ENCODE results near the gene SEMG2. TPM values are rescaled to one million over a fixed set of nuclear protein-coding genes. Genes with fewer than 3 reads are reported as not detected.

The SEMG2 gene
- total RNA-seq, 4 donors from 2014 or later, result not detected

- intact Hi-C loops (cut with DNase I; ENCODE audit: low total_unique reads), result no loop called here
- Histone ChIP-seq H3K27ac (no peak overlapping the region), H3K9me3 (no peaks in the 10 kb centered on the region), H3K27me3 (peaks cover 0 to 8% of the 10 kb centered on the region in 2 donors), H3K4me1 (no peaks in the 10 kb centered on the region), H3K4me3 (no peak overlapping the region), H3K36me3 (no peaks in the 10 kb centered on the region)
- no peak for DNase-seq
- TF ChIP-seq CTCF (IDR thresholded peaks at IDR 0.05) (no peak), POLR2A (IDR thresholded peaks at IDR 0.05) (no peak)
These were observed 24.9 kb downstream of the SEMG2 start for GRCh38 chr20:45246109-45246508.

- no peaks in the 10 kb centered on the region for H3K36me3 ChIP-seq
- no peaks in the 10 kb centered on the region for H3K4me1 ChIP-seq
- no peak for DNase-seq
- H3K4me3 ChIP-seq, result no peak overlapping the region
- TF ChIP-seq CTCF (IDR thresholded peaks at IDR 0.05) (no peak), POLR2A (IDR thresholded peaks at IDR 0.05) (no peak)
- peaks cover 0 to 8% of the 10 kb centered on the region in 2 donors for H3K27me3 ChIP-seq
- no peaks in the 10 kb centered on the region for H3K9me3 ChIP-seq
- H3K27ac ChIP-seq, result no peak overlapping the region
- intact Hi-C loops (cut with DNase I; ENCODE audit: low total_unique reads), result no loop called here
These were observed 26.7 kb downstream of the SEMG2 start for GRCh38 chr20:45247865-45248264.

- Histone ChIP-seq H3K27ac (no peak overlapping the region), H3K9me3 (no peaks in the 10 kb centered on the region), H3K4me1 (no peaks in the 10 kb centered on the region), H3K4me3 (no peak overlapping the region), H3K36me3 (no peaks in the 10 kb centered on the region), H3K27me3 (peaks cover 0 to 8% of the 10 kb centered on the region in 2 donors)
- DNase-seq, result no peak
- TF ChIP-seq CTCF (IDR thresholded peaks at IDR 0.05) (no peak), POLR2A (IDR thresholded peaks at IDR 0.05) (no peak)
- intact Hi-C loops (cut with DNase I; ENCODE audit: low total_unique reads), result no loop called here
These were observed 27.4 kb downstream of the SEMG2 start for GRCh38 chr20:45248609-45249008.

GRCh38 chr20:45251884-45252560, 30.8 kb downstream of the SEMG2 start:
- DNase-seq, result no peak
- TF ChIP-seq POLR2A (IDR thresholded peaks at IDR 0.05) (no peak), CTCF (IDR thresholded peaks at IDR 0.05) (no peak)
- no peaks in the 10 kb centered on the region for H3K9me3 ChIP-seq
- intact Hi-C loops (cut with DNase I; ENCODE audit: low total_unique reads), result no loop called here
- H3K27me3 ChIP-seq, result no peaks in the 10 kb centered on the region
- H3K27ac ChIP-seq, result no peak overlapping the region
- H3K4me1 ChIP-seq, result no peaks in the 10 kb centered on the region
- H3K36me3 ChIP-seq, result no peaks in the 10 kb centered on the region
- H3K4me3 ChIP-seq, result no peak overlapping the region

- Histone ChIP-seq H3K4me3 (no peak overlapping the region), H3K27me3 (no peaks in the 10 kb centered on the region), H3K4me1 (no peaks in the 10 kb centered on the region), H3K27ac (no peak overlapping the region), H3K9me3 (no peaks in the 10 kb centered on the region), H3K36me3 (no peaks in the 10 kb centered on the region)
- intact Hi-C loops (cut with DNase I; ENCODE audit: low total_unique reads), result no loop called here
- TF ChIP-seq CTCF (IDR thresholded peaks at IDR 0.05), result no peak
- TF ChIP-seq POLR2A (IDR thresholded peaks at IDR 0.05), result no peak
- DNase-seq, result no peak
These were observed 32.1 kb downstream of the SEMG2 start for GRCh38 chr20:45253261-45253660.

All from uterus (tissue), 4 donors.